HG03558 (cell line): ENCODE data around the gene INF2.
"Not testable (repeated sequence)": the region's sequence is repeated elsewhere in the genome, so short reads cannot be mapped to it uniquely, and the experiment has no call there.

Experiments used
- ATAC-seq: cut with Tn5 transposase; IDR thresholded peaks from one replicate; pipeline ENCODE4 v1.9.1; 2021; ENCODE audit warnings: moderate number of reproducible peaks; ENCODE audit not compliant: unreplicated experiment; ENCODE audit errors: extremely low read depth

INF2 gene

DNA sequence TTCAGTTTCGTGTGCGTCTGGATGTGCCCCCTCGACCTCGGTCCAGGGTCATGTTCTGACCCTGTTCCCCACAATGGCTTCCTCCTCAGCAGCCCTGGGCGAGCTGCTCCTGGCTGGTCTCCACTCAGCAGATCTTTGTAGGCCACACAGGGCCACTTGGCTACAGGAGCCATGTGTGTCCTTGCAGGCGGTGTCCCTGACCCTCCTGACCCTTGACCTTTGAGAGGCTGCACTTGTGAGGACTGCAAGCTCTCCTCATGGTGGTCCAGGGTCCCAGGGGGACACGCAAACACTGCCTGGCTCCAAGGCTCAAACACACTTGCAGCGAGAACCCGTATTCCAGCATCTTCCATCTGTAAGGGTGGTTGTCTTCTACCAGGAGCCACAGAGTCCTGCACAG lies 56.0 kb downstream of the INF2 start:
- no peak for ATAC-seq

DNA sequence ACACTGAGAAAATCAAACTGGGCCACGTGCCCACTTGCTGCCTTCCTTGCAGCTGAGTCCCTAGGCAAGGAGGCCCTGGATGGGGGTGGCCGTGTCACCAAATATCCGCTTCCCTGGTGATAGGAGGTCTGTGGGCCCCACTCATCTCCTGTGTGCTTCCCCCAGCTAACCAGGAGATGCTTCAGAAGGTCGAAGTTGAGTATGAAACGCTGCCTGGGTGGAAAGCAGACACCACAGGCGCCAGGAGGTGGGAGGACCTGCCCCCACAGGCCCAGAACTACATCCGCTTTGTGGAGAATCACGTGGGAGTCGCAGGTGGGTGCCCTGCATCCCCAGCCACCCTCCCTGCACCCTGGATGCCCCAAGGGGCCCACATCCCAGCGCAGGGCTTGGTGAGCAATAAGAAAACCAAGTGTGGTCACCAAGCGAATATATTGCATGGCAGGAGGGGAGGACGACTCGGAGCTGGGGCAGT lies 56.7 kb downstream of the INF2 start:
- ATAC-seq: no peak

DNA sequence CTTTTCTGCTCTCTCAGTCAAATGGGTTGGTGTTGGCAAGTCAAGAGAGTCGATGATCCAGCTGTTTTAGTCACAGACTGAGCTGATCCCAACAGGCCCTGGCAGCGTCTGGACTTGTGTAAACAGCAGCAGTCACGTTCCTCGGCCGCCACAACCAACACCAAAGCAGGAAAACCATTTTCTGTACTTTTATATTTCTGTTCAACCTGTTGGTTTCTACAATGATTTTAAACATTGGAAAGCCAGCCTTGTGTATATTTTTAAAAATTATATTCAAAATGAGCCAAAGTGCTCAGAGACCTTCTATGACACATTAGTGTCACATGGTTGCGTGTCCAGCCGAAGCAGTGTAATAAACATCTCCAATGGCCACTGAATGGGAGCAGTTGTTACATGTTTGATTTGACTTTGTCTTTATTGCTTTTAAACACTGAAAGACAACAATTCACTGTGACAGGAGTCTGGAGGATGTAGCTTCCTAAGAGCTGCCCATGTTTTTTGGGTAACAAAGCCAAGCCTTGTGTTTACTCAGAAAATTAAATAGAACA lies 57.6 kb downstream of the INF2 start:
- ATAC-seq: no peak

DNA sequence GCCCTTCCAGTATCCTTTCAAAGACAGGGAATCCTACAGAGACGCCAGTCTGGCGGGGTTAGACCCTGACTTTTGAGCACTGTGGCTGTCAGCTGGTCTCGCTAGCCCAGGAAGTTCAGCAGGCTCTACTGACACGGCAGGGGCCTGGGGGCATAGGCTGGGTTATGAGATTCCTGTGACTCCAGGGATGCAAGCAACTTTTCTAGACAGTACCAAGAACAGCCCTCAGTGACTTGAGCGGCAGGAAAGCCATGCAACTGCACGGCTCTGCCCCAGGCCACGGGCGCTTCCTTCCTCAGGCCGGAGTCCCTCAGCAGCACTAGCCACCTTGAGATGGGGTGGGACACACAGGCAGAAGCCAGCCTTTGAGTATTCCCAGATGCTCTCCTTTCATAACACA lies 58.5 kb downstream of the INF2 start:
- no peak for ATAC-seq

DNA sequence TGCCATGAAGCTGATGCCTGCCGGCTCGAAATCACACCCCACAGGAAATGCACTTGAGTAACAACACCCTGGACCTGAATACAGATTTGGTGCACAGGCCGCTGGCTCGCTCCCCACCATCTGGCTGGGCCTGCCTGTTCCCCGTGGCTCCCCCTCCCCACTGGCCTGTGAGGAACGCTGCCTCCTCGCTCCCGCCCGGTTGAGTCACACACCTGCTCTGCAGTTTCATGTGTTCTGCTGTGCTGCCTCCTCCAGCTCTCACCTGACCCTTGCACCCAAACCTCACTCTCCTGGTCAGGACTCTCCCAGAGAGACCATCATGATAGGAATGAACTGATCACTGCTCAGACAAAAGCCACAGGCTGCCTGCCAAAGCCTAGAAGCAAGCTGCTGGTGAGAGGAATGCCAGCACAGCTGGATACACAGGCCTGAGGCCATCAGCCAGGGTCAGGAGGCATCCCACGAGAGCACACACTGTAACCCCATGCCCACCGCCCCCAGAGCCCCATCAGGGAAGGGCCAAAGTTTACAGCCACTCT lies 59.8 kb downstream of the INF2 start:
- no peak for ATAC-seq

DNA sequence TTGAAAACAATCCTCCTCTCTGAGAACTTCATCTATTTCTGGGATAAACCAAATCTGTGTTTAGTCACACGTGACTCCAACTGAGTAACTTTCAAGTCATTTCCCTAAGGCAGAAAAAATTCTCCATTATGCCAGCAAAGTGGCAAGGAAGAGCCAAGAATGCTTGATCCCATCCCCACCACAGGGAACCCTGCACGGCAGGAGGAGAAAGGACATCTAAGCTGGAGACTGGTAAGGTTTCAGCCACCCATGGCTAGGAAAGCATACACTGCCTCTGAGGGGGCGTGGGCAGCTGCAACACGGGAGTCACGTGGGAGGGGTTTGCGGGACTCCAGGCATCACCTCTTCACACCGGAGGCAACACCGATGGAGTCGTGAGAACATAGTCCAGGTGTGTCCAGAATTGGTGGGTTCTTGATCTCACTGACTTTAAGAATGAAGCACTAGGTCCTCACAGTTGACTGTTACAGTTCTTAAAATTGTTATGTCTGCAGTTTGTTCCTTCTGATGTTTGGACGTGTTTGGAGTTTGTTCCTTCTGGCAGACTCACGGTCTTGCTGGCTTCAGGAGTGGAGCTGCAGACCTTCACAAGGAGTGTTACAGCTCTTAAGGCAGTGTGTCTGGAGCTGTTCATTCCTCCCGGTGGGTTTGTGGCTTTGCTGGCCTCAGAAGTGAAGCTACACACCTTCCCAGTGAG lies 60.8 kb downstream of the INF2 start:
- ATAC-seq: no peak

DNA sequence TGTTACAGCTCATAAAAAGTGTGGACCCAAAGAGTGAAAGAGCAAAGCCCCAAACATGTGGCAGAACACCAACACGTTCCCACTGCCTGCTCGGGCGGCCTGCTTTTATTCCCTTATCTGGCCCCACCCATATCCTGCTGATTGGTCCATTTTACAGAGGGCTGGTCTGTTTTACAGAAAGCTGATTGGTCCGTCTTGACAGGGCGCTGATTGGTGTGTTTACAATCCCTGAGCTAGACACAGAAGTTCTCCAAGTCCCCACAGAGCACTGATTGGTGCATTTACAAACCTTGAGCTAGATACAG lies 61.3 kb downstream of the INF2 start:
- not testable (repeated sequence) for ATAC-seq

DNA sequence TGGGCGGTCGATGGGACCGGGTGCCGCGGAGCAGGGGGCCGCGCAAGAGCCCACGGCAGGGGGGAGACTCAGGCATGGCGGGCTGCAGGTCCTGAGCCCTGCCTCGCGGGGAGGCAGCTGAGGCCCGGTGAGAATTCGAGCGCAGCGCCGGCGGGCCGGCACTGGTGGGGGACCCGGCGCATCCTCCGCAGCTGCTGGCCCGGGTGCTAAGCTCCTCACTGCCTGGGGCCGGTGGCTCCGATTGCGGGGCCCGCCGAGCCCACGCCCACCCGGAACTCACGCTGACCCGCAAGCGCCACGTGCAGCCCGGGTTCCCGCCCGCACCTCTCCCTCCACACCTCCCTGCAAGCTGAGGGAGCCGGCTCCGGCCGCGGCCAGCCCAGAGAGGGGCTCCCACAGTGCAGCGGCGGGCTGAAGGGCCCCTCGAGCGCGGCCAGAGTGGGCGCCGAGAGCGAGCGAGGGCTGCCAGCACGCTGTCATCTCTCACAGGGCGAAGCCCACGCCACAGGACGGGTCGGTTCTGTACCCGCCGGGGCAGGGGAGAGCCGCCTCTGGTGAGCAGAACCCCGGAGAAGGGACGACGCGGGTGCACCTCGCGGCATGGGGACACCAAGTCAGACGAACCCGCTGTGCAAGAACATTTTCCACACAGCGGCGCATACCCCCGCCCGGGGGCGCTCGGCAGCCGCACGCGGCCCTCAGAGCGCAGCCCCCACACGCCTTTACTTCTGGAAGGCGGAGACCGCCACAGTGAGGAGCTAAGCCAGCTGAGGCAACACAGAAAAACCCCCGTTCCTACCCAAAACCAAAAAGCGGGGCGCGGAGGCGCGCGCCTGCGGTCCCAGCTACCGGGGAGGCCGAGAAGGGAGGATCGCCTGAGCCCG lies 62.4 kb downstream of the INF2 start:
- no peak for ATAC-seq

DNA sequence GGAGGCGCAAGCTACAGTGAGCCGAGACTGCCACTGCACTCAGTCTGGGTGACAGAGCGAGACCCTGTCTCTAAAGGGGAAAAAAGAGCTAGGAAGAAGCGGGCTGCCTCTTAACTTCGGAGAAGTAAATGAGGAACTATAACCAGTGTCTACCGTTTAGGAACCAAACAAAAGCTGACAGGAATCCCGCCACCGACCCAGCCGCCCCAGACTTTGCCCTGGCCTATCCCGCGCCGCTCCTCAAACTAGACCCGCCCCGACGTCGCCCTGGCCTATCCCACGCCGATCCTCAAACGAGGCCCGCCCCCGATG lies 63.0 kb downstream of the INF2 start:
- peak; percentile 61 for ATAC-seq

DNA sequence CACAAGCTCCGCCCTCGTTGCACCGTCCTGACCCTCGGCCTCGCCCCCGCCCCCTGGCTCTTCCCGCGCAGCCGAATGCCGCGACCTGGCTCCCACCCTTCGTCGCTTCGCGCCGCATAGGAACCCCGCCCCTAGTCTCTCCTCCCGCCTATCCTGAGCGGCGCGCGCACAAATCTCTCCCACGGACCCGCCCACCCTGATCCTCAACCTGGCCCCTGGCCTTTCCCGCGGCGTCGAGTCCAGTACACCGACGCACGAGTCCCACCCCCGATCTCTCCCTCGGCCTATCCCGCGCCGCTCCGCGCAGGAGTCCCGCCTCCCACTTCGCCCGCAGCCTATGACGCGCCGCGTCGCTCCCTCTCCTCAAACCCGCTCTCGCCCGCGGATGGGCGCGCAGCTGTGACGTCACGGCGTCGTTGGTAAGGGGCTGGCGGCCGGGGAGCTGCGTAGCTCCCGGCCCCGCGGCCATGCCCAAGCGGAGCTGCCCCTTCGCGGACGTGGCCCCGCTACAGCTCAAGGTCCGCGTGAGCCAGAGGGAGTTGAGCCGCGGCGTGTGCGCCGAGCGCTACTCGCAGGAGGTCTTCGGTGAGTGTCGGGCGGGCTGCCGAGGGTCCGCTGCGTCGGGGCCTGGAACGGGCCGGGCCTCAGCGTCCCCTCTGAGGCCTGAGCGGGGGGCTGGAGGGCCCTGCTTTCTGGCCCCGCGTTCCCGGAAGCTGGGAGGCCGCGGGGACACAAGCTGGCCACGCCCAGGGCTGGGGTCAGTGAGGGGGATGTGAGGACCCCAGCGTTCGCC lies 63.5 kb downstream of the INF2 start, which contains the start of gene SIVA1:
SIVA1 (plus strand) TSS at position 413 of the 793 bp plus-strand sequence; CDS start at position 468, 55 bp downstream.
- ATAC-seq: peak; percentile 73

DNA sequence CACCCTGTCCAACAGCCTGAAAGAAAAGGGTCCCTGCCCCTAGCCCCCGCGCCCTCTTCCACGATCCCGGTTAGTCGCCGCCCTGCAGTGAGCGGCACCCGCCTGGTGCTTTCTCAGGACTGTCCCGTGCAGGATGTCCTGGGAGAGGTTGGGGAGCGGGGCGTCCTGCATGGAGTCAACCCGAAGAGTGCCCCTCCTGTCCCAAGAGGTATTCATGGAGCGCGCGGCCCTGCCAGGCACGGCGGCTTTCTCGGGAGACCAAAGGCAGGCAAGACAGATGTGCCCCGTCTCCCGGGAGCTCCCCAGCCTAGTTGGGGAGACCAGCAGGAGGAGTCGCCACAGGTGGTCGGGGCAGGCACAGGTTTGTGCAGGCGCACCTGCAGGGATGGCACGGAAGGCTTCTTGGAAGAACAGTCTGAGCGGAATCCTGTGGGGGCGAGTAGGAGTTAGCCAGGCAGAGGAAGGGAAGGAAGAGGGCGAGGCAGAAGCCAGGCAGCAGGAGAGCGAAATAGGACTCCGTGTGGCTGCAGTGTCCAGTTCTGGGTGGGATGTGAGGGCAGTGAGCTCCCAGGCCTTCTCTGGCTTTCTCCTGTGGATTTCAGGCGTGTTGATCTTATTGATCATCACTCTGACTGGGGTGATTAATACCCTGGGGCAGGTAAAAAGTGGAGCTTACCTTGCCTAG lies 64.3 kb downstream of the INF2 start:
- no peak for ATAC-seq

DNA sequence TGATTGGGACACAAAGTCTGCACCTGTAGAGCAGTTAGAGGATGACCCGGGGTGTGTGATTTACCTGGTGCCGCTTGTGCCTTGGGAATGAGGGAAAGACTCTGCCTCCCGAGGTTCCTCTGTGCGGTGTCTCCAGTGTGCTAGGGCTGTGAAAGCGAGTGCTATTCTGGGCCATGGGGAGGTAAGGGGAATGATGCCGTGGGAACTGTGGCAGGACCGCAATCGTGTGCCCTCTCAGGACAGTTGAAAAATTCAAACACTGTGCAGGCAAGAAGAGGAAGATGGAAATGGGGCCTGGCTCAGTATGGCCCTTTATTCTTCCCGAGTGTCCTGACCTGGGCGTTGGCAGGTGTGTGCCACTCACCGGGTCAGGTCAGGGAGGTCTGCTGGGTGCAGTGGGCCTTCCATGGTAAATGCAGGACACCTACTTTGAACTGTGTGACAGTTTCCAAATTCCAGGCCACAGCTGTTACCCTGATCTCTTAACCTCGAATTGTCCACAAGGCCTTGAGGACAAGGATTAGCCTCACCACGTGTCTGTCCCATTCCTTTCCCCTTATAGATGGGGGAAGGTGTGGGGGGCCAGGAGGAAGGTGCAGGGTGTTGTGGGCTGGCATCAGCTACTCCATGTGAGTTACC lies 64.9 kb downstream of the INF2 start:
- no peak for ATAC-seq

DNA sequence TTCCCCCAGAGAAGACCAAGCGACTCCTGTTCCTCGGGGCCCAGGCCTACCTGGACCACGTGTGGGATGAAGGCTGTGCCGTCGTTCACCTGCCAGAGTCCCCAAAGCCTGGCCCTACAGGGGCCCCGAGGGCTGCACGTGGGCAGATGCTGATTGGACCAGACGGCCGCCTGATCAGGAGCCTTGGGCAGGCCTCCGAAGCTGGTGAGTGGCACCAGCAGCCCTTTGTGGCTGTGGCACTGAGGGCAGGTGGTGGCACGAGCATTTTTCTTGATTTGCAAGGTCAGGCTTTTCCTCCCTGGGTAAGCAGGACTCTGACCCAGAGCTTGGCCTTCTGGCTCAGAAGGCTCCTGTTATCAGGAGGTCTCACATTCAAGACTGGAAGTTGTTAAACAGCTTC lies 66.2 kb downstream of the INF2 start:
- no peak for ATAC-seq

DNA sequence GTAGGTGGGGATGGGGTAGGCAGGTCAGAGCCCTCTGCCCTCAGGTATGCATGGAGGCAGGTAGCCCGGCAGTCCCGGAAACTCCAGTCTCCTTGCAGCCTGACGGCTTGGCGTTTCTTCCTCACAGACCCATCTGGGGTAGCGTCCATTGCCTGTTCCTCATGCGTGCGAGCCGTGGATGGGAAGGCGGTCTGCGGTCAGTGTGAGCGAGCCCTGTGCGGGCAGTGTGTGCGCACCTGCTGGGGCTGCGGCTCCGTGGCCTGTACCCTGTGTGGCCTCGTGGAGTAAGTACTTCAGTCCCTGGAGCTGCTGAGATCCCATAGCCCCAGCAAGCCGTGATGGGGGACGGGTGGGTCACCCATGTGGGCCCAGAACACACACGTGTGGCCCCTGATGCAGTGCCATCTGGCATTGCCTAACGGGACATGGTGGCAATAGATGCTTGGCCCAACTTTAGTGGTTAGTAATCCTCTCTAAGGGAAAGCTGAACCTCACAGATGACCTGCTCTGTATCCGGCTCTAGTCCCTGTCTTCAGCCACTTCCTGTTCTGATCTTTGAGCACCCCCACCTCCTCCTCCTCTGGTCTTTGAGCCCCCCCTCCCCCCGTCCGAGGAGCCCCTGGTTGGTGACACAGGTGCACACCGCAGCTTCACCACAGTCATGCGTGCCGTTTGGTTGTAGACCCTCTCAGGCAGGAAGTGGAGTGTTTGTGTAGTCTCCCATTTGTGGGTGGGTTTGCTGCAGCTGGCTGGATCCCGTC lies 67.2 kb downstream of the INF2 start:
- no peak for ATAC-seq

DNA sequence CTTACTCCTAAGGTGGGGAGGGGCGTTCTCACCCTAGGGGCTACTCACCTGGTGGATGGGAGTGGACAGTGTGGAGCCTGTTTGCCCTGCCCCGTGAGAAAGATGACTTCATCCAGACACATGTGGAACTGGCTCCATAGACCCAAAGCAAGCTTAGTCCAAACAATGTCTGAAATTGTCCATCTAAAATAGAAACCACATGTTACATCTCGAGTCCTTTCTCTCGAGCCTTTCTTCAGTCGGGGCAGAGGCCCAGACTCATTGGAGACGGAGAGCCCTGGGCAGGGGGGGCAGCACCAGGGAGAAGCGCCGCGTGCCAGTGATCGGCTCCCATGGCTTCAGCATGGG lies 67.8 kb downstream of the INF2 start:
- no peak for ATAC-seq

DNA sequence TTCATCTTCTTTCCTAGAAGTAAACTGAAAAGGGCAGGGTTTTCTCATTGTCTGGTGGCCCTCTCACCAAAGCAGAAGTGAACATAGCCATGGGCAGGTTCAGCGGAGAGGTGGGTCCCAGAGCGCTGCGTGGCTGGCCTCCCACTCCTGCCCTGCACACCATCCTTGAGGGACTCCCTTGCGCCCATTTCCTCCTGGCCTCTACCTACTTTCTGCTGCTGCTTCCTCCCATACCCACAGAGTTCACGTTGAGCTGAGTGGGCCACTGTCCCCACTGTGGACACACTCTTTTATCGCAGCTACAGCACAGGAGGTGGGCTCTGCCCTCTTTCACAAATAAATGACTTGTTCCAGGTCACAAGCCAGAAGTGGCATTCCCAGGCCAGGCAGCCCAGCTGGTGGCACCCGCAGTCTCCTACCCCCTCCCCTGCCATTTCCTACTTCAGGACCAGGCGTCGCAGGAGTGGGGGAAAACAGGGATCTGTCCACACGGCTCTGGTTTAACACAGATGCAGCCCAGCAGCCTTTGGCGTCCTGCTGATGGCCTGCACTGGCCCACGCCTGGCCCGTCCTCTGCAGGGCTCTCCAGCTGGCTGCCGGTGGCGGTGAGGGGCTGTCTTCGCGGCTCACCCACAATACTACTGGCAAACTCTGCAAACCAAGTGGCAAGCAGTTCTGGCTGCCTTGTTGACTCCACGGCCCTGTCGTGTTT lies 68.4 kb downstream of the INF2 start:
- no peak for ATAC-seq

DNA sequence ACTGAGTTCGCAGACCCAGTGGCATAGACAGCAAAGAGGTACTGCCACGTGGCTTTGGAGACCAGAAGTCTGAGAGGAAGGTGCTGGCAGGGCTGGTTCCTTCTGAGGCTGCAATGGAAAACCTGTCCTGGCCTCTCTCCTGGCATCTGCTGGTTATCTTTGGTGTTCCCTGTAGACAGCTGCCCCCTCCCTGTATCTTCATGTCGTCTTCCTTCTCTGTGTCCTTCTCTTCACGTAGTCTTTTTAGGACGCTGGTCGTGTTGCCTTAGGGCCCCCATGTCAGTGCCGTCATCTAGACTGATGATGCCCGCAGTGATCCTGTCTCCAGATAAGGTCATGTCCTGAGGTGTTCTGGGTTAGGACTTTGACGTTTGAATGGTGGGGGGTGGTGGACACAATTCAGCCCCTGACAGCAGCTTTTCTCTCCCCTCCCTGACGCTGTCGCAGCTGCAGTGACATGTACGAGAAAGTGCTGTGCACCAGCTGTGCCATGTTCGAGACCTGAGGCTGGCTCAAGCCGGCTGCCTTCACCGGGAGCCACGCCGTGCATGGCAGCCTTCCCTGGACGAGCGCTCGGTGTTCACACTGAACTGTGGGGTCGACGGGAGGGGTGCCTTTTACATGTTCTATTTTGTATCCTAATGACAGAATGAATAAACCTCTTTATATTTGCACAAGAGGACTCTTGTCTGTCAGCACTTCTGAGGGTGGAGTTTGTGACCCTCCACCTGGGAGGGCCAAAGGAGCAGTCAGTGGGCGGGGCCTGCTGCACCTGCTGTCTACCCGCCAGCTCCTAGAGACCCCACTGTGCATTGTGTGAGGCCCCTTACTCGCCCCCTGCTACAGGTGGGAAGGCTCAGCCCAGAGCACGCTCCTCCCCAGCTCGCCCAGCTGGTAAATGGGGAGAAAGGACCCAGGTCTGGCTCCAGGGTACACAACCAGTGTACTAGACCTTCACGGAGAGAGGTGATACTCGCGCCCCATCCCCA lies 69.9 kb downstream of the INF2 start:
- no peak for ATAC-seq
